WTC11 (cell line): ENCODE data around the gene LRIG1. TPM values are rescaled to one million over a fixed set of nuclear protein-coding genes. Genes with fewer than 3 reads are reported as not detected.
A peak's percentile ranks its signal among the peaks of the same experiment; 100 is the strongest.

Experiments used
- ATAC-seq: fragments of 200-7000 bp; cut with Tn5 transposase; 2 replicates; pipeline ENCODE4 v1.10.0; 2021; ENCODE audit warnings: mild to moderate bottlenecking, moderate library complexity
- CTCF ChIA-PET: fragments of 300-600 bp; sonication (Branson Sonifier 250); formaldehyde crosslinking; loops from one replicate; lab custom pipeline; 2021; ENCODE audit warnings: antibody characterized with exemption; lab: Charles Lee
- POLR2A ChIA-PET: fragments of 350-600 bp; sonication (Branson Sonifier 250); formaldehyde crosslinking; loops from one replicate; lab custom pipeline; 2021; ENCODE audit warnings: antibody characterized with exemption; lab: Charles Lee
- DNase-seq: peaks from one replicate; pipeline ENCODE4 v3.0.0; 2021; ENCODE audit warnings: low spot score
- H3K27ac Mint-ChIP-seq: 2 replicates; pipeline ENCODE4 v1.8.0; 2021; ENCODE audit warnings: mixed read lengths
- H3K27me3 Mint-ChIP-seq: 2 replicates; pipeline ENCODE4 v1.8.0; 2021; ENCODE audit warnings: low read depth, mild to moderate bottlenecking, moderate library complexity, mixed read lengths
- H3K36me3 Mint-ChIP-seq: 2 replicates; pipeline ENCODE4 v1.8.0; 2021; ENCODE audit warnings: mixed read lengths
- H3K4me1 Mint-ChIP-seq: 2 replicates; pipeline ENCODE4 v1.8.0; 2022; ENCODE audit warnings: mixed read lengths
- H3K4me3 Mint-ChIP-seq: 2 replicates; pipeline ENCODE4 v1.8.0; 2021; ENCODE audit warnings: mild to moderate bottlenecking, moderate library complexity, mixed read lengths
- H3K9me3 Mint-ChIP-seq: 2 replicates; pipeline ENCODE4 v1.8.0; 2021; ENCODE audit warnings: mixed read lengths
- ATF1 ChIP-seq: sonication (generic); formaldehyde crosslinking; IDR thresholded peaks from 2 replicates; pipeline ENCODE4 v1.8.1; 2023; ENCODE audit warnings: mild to moderate bottlenecking, moderate library complexity, missing genetic modification reagents
- ATF3 ChIP-seq: sonication (generic); formaldehyde crosslinking; conservative IDR thresholded peaks from 2 replicates; pipeline ENCODE4 v1.8.1; 2022; ENCODE audit warnings: mild to moderate bottlenecking, missing genetic modification reagents
- CTCF ChIP-seq: fragments of 200-600 bp; IDR thresholded peaks from 2 replicates; pipeline ENCODE4 v1.8.0; 2022; ENCODE audit warnings: antibody characterized with exemption
- E2F5 ChIP-seq: sonication (generic); formaldehyde crosslinking; IDR thresholded peaks from 2 replicates; pipeline ENCODE4 v1.8.1; 2022; ENCODE audit warnings: mild to moderate bottlenecking, moderate library complexity, missing genetic modification reagents
- ERG ChIP-seq: fragments of 250-450 bp; sonication (Bioruptor Pico); IDR thresholded peaks from 2 replicates; pipeline ENCODE4 v1.8.0; 2021; ENCODE audit warnings: mild to moderate bottlenecking
- ESRRA ChIP-seq: sonication (generic); formaldehyde crosslinking; IDR thresholded peaks from 2 replicates; pipeline ENCODE4 v1.8.1; 2022; ENCODE audit warnings: mild to moderate bottlenecking, missing genetic modification reagents, borderline replicate concordance
- ETV6 ChIP-seq: sonication (generic); formaldehyde crosslinking; IDR thresholded peaks from 2 replicates; pipeline ENCODE4 v1.8.1; 2022; ENCODE audit warnings: mild to moderate bottlenecking, missing genetic modification reagents
- FOXP1 ChIP-seq: sonication (generic); formaldehyde crosslinking; IDR thresholded peaks from 2 replicates; pipeline ENCODE4 v1.8.0; 2022; ENCODE audit warnings: missing genetic modification reagents, mild to moderate bottlenecking, moderate library complexity, borderline replicate concordance
- GTF2I ChIP-seq: fragments of 250-450 bp; sonication (Bioruptor Pico); conservative IDR thresholded peaks from 2 replicates; pipeline ENCODE4 v1.4.0; 2021; ENCODE audit warnings: mild to moderate bottlenecking
- MAX ChIP-seq: sonication (generic); formaldehyde crosslinking; IDR thresholded peaks from 2 replicates; pipeline ENCODE4 v1.8.0; 2022; ENCODE audit warnings: mild to moderate bottlenecking, missing genetic modification reagents
- MLX ChIP-seq: sonication (generic); formaldehyde crosslinking; IDR thresholded peaks from 2 replicates; pipeline ENCODE4 v1.8.1; 2023; ENCODE audit warnings: mild to moderate bottlenecking, missing genetic modification reagents, moderate library complexity
- MXD4 ChIP-seq: fragments of 250-450 bp; sonication (Bioruptor Pico); IDR thresholded peaks from 2 replicates; pipeline ENCODE4 v1.8.0; 2021; ENCODE audit warnings: mild to moderate bottlenecking, moderate library complexity, borderline replicate concordance
- MYBL2 ChIP-seq: sonication (generic); formaldehyde crosslinking; IDR thresholded peaks from 2 replicates; pipeline ENCODE4 v1.8.1; 2023; ENCODE audit warnings: mild to moderate bottlenecking, moderate library complexity, missing genetic modification reagents
- NFE2L1 ChIP-seq: sonication (generic); formaldehyde crosslinking; IDR thresholded peaks from 2 replicates; pipeline ENCODE4 v1.8.1; 2023; ENCODE audit warnings: missing genetic modification reagents
- NFYB ChIP-seq: sonication (generic); formaldehyde crosslinking; conservative IDR thresholded peaks from 2 replicates; pipeline ENCODE4 v1.8.0; 2022; ENCODE audit warnings: low read depth, missing genetic modification reagents
- NR1H2 ChIP-seq: sonication (generic); formaldehyde crosslinking; IDR thresholded peaks from 2 replicates; pipeline ENCODE4 v1.9.0; 2021; ENCODE audit warnings: mild to moderate bottlenecking, moderate library complexity, missing genetic modification reagents
- RELA ChIP-seq: sonication (generic); formaldehyde crosslinking; IDR thresholded peaks from 2 replicates; pipeline ENCODE4 v1.8.1; 2022; ENCODE audit warnings: missing genetic modification reagents, mild to moderate bottlenecking, borderline replicate concordance
- SOX15 ChIP-seq: fragments of 250-450 bp; sonication (Bioruptor Pico); IDR thresholded peaks from 2 replicates; pipeline ENCODE4 v1.9.0; 2021; ENCODE audit warnings: mild to moderate bottlenecking
- SP1 ChIP-seq: sonication (generic); formaldehyde crosslinking; conservative IDR thresholded peaks from 2 replicates; pipeline ENCODE4 v1.8.1; 2022; ENCODE audit warnings: missing genetic modification reagents
- TEAD4 ChIP-seq: sonication (generic); formaldehyde crosslinking; IDR thresholded peaks from 2 replicates; pipeline ENCODE4 v1.8.0; 2022; ENCODE audit warnings: mild to moderate bottlenecking, missing genetic modification reagents
- ZNF121 ChIP-seq: sonication (generic); formaldehyde crosslinking; IDR thresholded peaks from 2 replicates; pipeline ENCODE4 v1.8.0; 2023; ENCODE audit warnings: missing genetic modification reagents
- ZNF232 ChIP-seq: sonication (generic); formaldehyde crosslinking; IDR thresholded peaks from 2 replicates; pipeline ENCODE4 v1.8.0; 2022; ENCODE audit warnings: mild to moderate bottlenecking, missing genetic modification reagents
- ZNF425 ChIP-seq: fragments of 250-450 bp; sonication (Bioruptor Pico); conservative IDR thresholded peaks from 2 replicates; pipeline ENCODE4 v1.9.0; 2021; ENCODE audit warnings: mild to moderate bottlenecking
- total RNA-seq: library from RNA; stranded (reverse); gene quantifications from 3 replicates; pipeline ENCODE4 v1.2.3, GENCODE V29; 2021

Gene LRIG1
- total RNA-seq, 1 experiment from 2014 or later = 105 TPM

GRCh38 chr3:66489115-66489514 is 11.7 kb downstream of the LRIG1 start:
- H3K27me3 Mint-ChIP-seq = no peaks in the 10 kb centered on the region
- peak overlapping the region; percentile 78 for H3K27ac Mint-ChIP-seq
- ChIA-PET CTCF (interaction anchor here (1.2 kb wide), 2 partner anchors 49 to 104 kb away, joined by 3 read pairs; no protein-coding TSS in a partner anchor), POLR2A (no interaction called here)
- DNase-seq = no peak
- no peak for ATAC-seq
- H3K4me1 Mint-ChIP-seq = peaks cover 92% of the 10 kb centered on the region
- H3K9me3 Mint-ChIP-seq = no peaks in the 10 kb centered on the region
- H3K4me3 Mint-ChIP-seq = no peak overlapping the region
- H3K36me3 Mint-ChIP-seq = peaks cover 8% of the 10 kb centered on the region; the same call in 1 of the 2 replicates
- TF ChIP-seq ZNF121 (CRISPR knock-in tag) (peak; percentile 95), GTF2I (CRISPR knock-in tag) (0 out of 2 replicates have a peak, but pooled peaks have one; percentile 41), ATF3 (CRISPR knock-in tag) (no peak)

- POLR2A ChIA-PET = no interaction called here
- CTCF ChIA-PET = interaction anchor here (0.7 to 1.2 kb wide), 3 partner anchors 49 to 222 kb away, joined by 3 read pairs; no protein-coding TSS in a partner anchor
- Mint-ChIP-seq H3K27me3 (no peaks in the 10 kb centered on the region), H3K4me1 (peaks cover 92% of the 10 kb centered on the region), H3K27ac (peak overlapping the region; percentile 77; the same call in 1 of the 2 replicates), H3K4me3 (no peak overlapping the region), H3K9me3 (no peaks in the 10 kb centered on the region), H3K36me3 (peaks cover 8% of the 10 kb centered on the region; the same call in 1 of the 2 replicates)
- DNase-seq (no peak), ATAC-seq (no peak)
- TF ChIP-seq NFYB (no peak), MAX (CRISPR knock-in tag) (no peak), CTCF (no peak), TEAD4 (CRISPR knock-in tag) (no peak), ESRRA (no peak), E2F5 (CRISPR knock-in tag) (no peak), ATF1 (CRISPR knock-in tag) (no peak), SOX15 (no peak)
Measured at GRCh38 chr3:66488492-66488891, 12.3 kb downstream of the LRIG1 start.

GRCh38 chr3:66487465-66487864 is 13.4 kb downstream of the LRIG1 start:
- H3K27ac Mint-ChIP-seq = peak overlapping the region; percentile 61
- POLR2A ChIA-PET = no interaction called here
- no peaks in the 10 kb centered on the region for H3K9me3 Mint-ChIP-seq
- no peaks in the 10 kb centered on the region for H3K27me3 Mint-ChIP-seq
- no peak for DNase-seq
- H3K36me3 Mint-ChIP-seq = peaks cover 8% of the 10 kb centered on the region; the same call in 1 of the 2 replicates
- peaks cover 90% of the 10 kb centered on the region for H3K4me1 Mint-ChIP-seq
- ATAC-seq = no peak
- TF ChIP-seq NR1H2 (CRISPR knock-in tag) (no peak), ERG (CRISPR knock-in tag) (no peak), ZNF232 (CRISPR knock-in tag) (no peak), NFE2L1 (CRISPR knock-in tag) (no peak), MXD4 (CRISPR knock-in tag) (no peak)
- TF ChIP-seq, all 79 proteins: peak for 0
- CTCF ChIA-PET = interaction anchor here (1.1 kb wide), 1 partner anchor 335 kb away, joined by 3 read pairs; no protein-coding TSS in a partner anchor
- H3K4me3 Mint-ChIP-seq = no peak overlapping the region

- Mint-ChIP-seq H3K9me3 (no peaks in the 10 kb centered on the region), H3K4me3 (no peak overlapping the region), H3K36me3 (peaks cover 8% of the 10 kb centered on the region; the same call in 1 of the 2 replicates), H3K27me3 (no peaks in the 10 kb centered on the region), H3K27ac (peak overlapping the region; percentile 96), H3K4me1 (peaks cover 82% of the 10 kb centered on the region)
- ATAC-seq (no peak), DNase-seq (no peak)
- POLR2A ChIA-PET = interaction anchor here (0.6 to 0.9 kb wide), 2 partner anchors 9 to 40 kb away, joined by 3 to 9 read pairs; no protein-coding TSS in a partner anchor
- TF ChIP-seq SP1 (CRISPR knock-in tag) (no peak), MLX (CRISPR knock-in tag) (no peak), FOXP1 (CRISPR knock-in tag) (no peak), NFYB (no peak), ETV6 (CRISPR knock-in tag) (no peak), MXD4 (CRISPR knock-in tag) (no peak), MYBL2 (CRISPR knock-in tag) (no peak), RELA (CRISPR knock-in tag) (no peak), ZNF425 (CRISPR knock-in tag) (no peak)
- CTCF ChIA-PET = interaction anchor here (1.1 kb wide), 1 partner anchor 335 kb away, joined by 3 read pairs; no protein-coding TSS in a partner anchor
Measured at GRCh38 chr3:66486646-66487045, 14.2 kb downstream of the LRIG1 start.
